ENCODE results near the gene CNP. TPM values are rescaled to one million over a fixed set of nuclear protein-coding genes. Genes with fewer than 3 reads are reported as not detected.

The CNP gene
- total RNA-seq, 1 experiment from 2014 or later: 51.2 TPM

GRCh38 chr17:42000413-42001133 is 34.0 kb downstream of the CNP start:
- Histone ChIP-seq H3K27me3 (ENCODE audit: insufficient read depth, low read length) (no peaks in the 10 kb centered on the region), H3K9ac (ENCODE audit: low read length) (no peak overlapping the region), H2AFZ (ENCODE audit: low read depth, low read length, poor library complexity, severe bottlenecking) (no peak overlapping the region), H3K4me2 (ENCODE audit: low read length) (no peak overlapping the region), H3K27ac (ENCODE audit: low read depth, low read length) (no peak overlapping the region), H3K4me3 (replicated peaks in 1 of 2; ENCODE audit: low read depth in 1 of 2, low read length in 2 of 2) (no peak overlapping the region), H3K9me3 (ENCODE audit: control insufficient read depth in 1 of 2, insufficient read depth in 1 of 2, low read depth in 1 of 2, low read length in 2 of 2) (no peaks in the 10 kb centered on the region), H3K4me1 (ENCODE audit: control insufficient read depth in 1 of 2, insufficient read depth in 2 of 2, low read length in 2 of 2) (peaks cover 20 to 40% of the 10 kb centered on the region in 2 experiments), H3K9me2 (ENCODE audit: insufficient read depth) (no peaks in the 10 kb centered on the region), H3K79me2 (ENCODE audit: insufficient read depth, low read length) (peaks cover 59% of the 10 kb centered on the region), H4K20me1 (ENCODE audit: insufficient read depth) (peaks cover 23% of the 10 kb centered on the region; the same call in 1 of the 2 replicates), H3K36me3 (ENCODE audit: control insufficient read depth in 1 of 2, insufficient read depth in 2 of 2, low read length in 2 of 2) (peaks cover 24 to 34% of the 10 kb centered on the region in 2 experiments)
- BruUV-seq (replicated peaks): no TSS peak
- ATAC-seq: no peak
- POLR2A ChIA-PET: no interaction called here
- CTCF ChIA-PET: no interaction called here
- RAD21 ChIA-PET (ENCODE audit: low non-redundant PET in 1 of 2, low total read pairs in 2 of 2, uncharacterized antibody in 2 of 2, unreplicated experiment in 2 of 2): no interaction called here
- DNase-seq (ENCODE audit: low read depth, low spot score): no peak
- intact Hi-C loops (cut with micrococcal nuclease): no loop called here
- TF ChIP-seq CBX3 (IDR thresholded peaks at IDR 0.05; ENCODE audit: low read depth): no peak
- no peak for TF ChIP-seq SRF (IDR thresholded peaks at IDR 0.05; ENCODE audit: low read depth)
- TF ChIP-seq, protein P1, sequence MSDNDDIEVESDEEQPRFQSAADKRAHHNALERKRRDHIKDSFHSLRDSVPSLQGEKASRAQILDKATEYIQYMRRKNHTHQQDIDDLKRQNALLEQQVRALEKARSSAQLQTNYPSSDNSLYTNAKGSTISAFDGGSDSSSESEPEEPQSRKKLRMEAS (IDR thresholded peaks at IDR 0.05): no peak
- no peak for TF ChIP-seq SP1 (IDR thresholded peaks at IDR 0.05; ENCODE audit: low read depth)
- TF ChIP-seq RAD21 (IDR thresholded peaks at IDR 0.05; ENCODE audit: low read depth): no peak
- no peak for TF ChIP-seq SIN3A (IDR thresholded peaks at IDR 0.05; ENCODE audit: low read depth)
- no peak for TF ChIP-seq ELF1 (IDR thresholded peaks at IDR 0.05; ENCODE audit: borderline replicate concordance, low read depth)
- TF ChIP-seq POLR2AphosphoS5 (IDR thresholded peaks at IDR 0.05; ENCODE audit: low read depth, low read length): no peak
- TF ChIP-seq JUND (IDR thresholded peaks at IDR 0.05): no peak
- TF ChIP-seq POLR2A (IDR thresholded peaks at IDR 0.05; ENCODE audit: borderline replicate concordance, extremely low read depth, insufficient read depth, insufficient read length): no peak
- TF ChIP-seq EGR1 (IDR thresholded peaks at IDR 0.05; ENCODE audit: low read depth): no peak
- TF ChIP-seq REST (IDR thresholded peaks at IDR 0.05; ENCODE audit: low read depth): no peak
- TF ChIP-seq, protein P2, sequence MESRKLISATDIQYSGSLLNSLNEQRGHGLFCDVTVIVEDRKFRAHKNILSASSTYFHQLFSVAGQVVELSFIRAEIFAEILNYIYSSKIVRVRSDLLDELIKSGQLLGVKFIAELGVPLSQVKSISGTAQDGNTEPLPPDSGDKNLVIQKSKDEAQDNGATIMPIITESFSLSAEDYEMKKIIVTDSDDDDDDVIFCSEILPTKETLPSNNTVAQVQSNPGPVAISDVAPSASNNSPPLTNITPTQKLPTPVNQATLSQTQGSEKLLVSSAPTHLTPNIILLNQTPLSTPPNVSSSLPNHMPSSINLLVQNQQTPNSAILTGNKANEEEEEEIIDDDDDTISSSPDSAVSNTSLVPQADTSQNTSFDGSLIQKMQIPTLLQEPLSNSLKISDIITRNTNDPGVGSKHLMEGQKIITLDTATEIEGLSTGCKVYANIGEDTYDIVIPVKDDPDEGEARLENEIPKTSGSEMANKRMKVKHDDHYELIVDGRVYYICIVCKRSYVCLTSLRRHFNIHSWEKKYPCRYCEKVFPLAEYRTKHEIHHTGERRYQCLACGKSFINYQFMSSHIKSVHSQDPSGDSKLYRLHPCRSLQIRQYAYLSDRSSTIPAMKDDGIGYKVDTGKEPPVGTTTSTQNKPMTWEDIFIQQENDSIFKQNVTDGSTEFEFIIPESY (IDR thresholded peaks at IDR 0.05; ENCODE audit: extremely low read depth, insufficient replicate concordance, low read length): no peak
- TF ChIP-seq FOSL1 (IDR thresholded peaks at IDR 0.05; ENCODE audit: low read depth): no peak
- no peak for TF ChIP-seq TCF7L2 (IDR thresholded peaks at IDR 0.05; ENCODE audit: borderline replicate concordance, extremely low read depth, insufficient read depth, insufficient read length)
- no peak for TF ChIP-seq ZFX (IDR thresholded peaks at IDR 0.05)
- TF ChIP-seq, protein P3, sequence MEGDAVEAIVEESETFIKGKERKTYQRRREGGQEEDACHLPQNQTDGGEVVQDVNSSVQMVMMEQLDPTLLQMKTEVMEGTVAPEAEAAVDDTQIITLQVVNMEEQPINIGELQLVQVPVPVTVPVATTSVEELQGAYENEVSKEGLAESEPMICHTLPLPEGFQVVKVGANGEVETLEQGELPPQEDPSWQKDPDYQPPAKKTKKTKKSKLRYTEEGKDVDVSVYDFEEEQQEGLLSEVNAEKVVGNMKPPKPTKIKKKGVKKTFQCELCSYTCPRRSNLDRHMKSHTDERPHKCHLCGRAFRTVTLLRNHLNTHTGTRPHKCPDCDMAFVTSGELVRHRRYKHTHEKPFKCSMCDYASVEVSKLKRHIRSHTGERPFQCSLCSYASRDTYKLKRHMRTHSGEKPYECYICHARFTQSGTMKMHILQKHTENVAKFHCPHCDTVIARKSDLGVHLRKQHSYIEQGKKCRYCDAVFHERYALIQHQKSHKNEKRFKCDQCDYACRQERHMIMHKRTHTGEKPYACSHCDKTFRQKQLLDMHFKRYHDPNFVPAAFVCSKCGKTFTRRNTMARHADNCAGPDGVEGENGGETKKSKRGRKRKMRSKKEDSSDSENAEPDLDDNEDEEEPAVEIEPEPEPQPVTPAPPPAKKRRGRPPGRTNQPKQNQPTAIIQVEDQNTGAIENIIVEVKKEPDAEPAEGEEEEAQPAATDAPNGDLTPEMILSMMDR (IDR thresholded peaks at IDR 0.05 in 2 of 3, conservative IDR thresholded peaks at IDR 0.05 in 1 of 3; ENCODE audit: borderline replicate concordance in 1 of 3, insufficient read depth in 1 of 3, low read depth in 2 of 3, low read length in 2 of 3): no peak
- no peak for TF ChIP-seq YY1 (IDR thresholded peaks at IDR 0.05; ENCODE audit: extremely low read depth, insufficient replicate concordance, low read depth, low read length)
